ENCODE results near the gene ATXN7L2. TPM values are rescaled to one million over a fixed set of nuclear protein-coding genes. Genes with fewer than 3 reads are reported as not detected.

The ATXN7L2 gene
- total RNA-seq, 4 donors from 2014 or later = 2.4 to 3.1 (median 2.8) TPM

DNA sequence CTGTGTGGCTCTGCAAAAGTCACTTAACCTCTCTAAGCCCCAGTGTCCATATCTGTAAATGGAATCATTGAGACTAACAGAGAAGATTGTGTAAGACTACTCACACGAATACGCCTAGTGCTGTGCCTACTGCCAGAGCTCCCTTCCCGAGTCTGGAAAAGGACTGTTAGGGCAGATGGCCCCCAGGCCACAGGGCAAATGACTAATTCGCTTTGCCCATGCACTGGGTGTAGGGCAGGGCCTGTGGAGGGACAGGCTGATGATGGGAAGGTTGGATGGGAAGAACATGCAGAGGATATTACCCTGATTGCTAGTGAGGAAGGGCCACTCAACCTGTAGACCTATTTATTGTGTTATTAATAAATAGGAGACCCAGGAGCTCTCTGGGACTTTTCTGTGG, 51.8 kb downstream of the ATXN7L2 start:
- TF ChIP-seq, protein P1, sequence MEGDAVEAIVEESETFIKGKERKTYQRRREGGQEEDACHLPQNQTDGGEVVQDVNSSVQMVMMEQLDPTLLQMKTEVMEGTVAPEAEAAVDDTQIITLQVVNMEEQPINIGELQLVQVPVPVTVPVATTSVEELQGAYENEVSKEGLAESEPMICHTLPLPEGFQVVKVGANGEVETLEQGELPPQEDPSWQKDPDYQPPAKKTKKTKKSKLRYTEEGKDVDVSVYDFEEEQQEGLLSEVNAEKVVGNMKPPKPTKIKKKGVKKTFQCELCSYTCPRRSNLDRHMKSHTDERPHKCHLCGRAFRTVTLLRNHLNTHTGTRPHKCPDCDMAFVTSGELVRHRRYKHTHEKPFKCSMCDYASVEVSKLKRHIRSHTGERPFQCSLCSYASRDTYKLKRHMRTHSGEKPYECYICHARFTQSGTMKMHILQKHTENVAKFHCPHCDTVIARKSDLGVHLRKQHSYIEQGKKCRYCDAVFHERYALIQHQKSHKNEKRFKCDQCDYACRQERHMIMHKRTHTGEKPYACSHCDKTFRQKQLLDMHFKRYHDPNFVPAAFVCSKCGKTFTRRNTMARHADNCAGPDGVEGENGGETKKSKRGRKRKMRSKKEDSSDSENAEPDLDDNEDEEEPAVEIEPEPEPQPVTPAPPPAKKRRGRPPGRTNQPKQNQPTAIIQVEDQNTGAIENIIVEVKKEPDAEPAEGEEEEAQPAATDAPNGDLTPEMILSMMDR (IDR thresholded peaks at IDR 0.05; ENCODE audit: low read depth) = no peak

DNA sequence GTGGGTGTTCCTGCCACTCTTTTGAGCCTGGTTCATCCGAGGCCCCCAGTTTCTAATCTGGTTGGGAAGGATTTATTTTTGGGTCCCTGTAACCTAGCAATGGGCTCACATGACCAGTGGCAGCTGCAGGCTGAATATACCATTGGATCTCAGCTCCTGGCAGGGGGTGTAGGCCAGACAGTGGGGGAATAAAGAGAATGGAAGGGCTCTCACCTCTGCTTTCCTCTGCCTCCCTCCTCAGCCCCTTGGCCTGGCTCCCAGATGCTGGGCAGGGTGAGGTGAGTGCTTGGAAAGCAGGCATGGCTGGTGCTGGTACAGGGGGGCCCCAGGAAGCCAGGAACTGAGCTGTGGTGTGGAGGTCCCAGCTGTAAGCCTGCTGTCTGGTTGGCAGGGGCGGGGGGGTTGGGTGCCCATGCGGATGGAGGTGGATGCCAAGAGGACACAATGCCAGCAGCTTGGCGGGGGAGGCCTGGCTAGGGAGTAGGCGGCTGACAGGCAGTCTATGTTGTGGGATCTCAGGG, 52.3 kb downstream of the ATXN7L2 start:
- TF ChIP-seq, protein P1 (IDR thresholded peaks at IDR 0.05; ENCODE audit: low read depth) = no peak

DNA sequence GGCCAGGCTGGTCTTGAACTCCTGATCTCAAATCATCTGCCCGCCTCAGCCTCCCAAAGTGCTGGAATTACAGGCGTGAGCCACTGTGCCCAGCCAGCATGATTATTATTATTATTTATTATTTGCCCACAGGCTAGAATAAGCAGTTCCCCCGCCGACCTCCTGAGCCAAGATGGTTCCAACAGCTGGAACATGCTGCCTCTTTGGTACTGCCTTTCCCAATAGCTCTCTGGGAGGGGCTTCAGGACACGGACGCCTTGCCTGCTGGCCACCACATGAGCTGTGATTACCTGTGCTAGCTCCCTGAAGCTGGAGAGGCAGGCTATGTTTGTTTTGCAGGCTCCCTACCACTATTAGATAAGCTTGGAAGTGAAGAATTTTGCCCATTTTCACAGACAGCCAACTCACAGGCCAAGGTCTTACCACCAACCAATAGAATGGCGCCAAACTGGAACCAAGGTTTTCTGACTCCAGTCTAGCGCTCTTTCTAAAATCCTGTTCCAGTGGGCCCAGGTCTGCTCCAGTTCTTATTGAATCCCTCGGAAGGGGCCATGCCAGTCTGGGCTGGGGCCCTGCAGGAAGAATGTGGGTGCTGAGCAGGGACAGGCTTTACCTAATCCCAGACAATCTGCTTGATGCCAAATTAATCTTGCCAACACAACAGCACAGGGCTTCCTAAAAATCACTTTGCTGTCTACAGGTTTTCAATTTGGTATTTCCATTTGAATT, 53.9 kb downstream of the ATXN7L2 start:
- TF ChIP-seq, protein P1 (IDR thresholded peaks at IDR 0.05; ENCODE audit: low read depth) = no peak

DNA sequence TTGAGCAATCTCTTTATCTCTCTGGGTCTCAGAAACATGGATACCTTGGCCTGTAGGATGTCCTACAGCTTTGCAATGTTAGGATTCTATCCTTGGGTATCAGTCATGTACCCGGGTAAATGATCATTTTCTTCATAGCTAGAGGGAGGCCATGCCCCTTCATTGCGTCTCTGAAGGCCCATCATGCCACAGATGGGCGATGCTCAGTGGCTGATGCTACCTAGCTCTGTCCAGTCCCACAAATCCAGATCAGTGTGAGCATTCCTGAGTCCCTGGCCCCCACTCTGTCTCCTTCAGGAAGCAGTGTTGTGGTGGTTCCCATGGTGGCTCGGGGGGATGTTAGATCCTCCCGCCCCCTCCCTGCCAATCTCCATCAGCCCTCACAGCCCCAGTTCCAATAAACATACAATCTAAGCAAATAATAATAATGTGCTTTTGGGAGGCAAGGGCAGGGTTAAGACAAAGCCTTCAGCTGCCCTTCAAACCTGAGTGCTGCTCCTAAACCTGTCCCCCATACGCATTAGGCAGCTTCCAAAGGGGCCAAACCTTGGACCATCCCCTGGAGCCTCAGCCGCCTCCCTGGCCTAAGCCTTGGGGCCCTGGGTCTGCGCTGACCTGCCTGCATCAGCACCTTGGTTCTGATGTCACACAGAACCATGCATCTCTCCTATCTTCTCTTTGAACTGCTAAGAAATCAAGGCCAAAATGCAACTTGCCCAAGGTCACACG, 55.3 kb downstream of the ATXN7L2 start:
- TF ChIP-seq, protein P1 (IDR thresholded peaks at IDR 0.05; ENCODE audit: low read depth) = no peak

DNA sequence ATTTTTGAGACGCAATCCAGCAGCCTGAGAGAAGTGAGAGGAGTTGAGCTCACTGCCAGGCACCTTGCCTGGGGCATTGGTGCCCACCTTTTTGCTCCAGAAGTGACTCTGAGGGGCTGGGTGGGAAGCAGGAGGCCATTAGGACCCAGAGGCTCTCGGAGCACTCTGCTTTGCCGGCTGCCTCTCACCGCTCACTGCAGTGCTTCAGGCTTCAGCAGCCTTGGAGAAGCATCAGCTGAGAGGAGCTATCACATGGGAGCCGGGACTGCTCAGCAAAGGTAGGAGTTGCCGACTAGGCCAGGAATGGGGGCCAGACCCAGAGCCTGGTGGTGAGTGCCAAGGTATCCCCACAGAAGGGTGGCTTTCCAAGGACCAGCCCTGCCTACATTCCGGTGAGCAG, 56.0 kb downstream of the ATXN7L2 start, which contains the start of gene GPR61:
Gene GPR61 (plus strand): TSS at position 197 of the 400 bp plus-strand sequence. CDS start 3,151 bp downstream, outside the sequence.
- TF ChIP-seq, protein P1 (IDR thresholded peaks at IDR 0.05; ENCODE audit: low read depth) = no peak

DNA sequence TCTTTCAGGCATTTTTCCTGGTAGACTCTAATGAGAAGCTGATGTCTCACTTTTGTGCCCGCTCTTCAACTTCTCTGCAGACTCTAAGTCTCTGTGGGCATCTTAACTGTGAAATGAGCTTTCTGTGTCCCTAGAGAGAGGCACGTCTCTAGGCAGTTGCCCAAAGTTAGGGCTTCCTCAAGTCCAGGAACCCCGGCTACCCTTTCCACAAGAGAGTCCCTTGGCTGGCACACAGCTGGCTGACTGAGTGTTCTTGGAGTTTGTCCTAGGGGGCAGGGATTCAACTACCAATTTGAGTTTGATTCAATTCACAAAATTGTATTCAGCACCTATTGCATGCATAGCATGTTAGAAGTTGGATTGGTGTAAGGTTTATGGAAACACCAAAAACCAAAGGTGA, 57.4 kb downstream of the ATXN7L2 start:
- TF ChIP-seq, protein P1 (IDR thresholded peaks at IDR 0.05; ENCODE audit: low read depth) = no peak

Other genes starting within 250 kb of the ATXN7L2 start
- gene CELSR2, start 234.4 kb upstream of the ATXN7L2 start, total RNA-seq = 1 to 10 TPM in 2 of 4 donors, under 1 TPM in 2; 0.65 to 1.5 (median 1.2) TPM
- gene PSRC1, start 200.8 kb upstream of the ATXN7L2 start, total RNA-seq = 1 to 10 TPM; 2.6 to 7.6 (median 5.9) TPM
- gene MYBPHL, start 176.9 kb upstream of the ATXN7L2 start, total RNA-seq = not detected
- 100 to 1,000 TPM; 126 to 140 (median 130) TPM for gene SORT1, start 86.0 kb upstream of the ATXN7L2 start, total RNA-seq
- 10 to 100 TPM; 15.1 to 46.0 (median 30.3) TPM for gene PSMA5, start 57.5 kb upstream of the ATXN7L2 start, total RNA-seq
- gene SYPL2, start 17.4 kb upstream of the ATXN7L2 start, total RNA-seq = 1 to 10 TPM in 1 of 4 donors, under 1 TPM in 3; 0.22 to 1.3 (median 0.83) TPM
- 1 to 10 TPM; 4.0 to 6.6 (median 5.5) TPM for gene CYB561D1, start 10.2 kb downstream of the ATXN7L2 start, total RNA-seq
- 1 to 10 TPM; 2.6 to 5.4 (median 3.4) TPM for gene AMIGO1, start 25.8 kb downstream of the ATXN7L2 start, total RNA-seq
- gene GPR61, start 56.0 kb downstream of the ATXN7L2 start, total RNA-seq = not detected
- 1 to 10 TPM; 5.7 to 9.1 (median 7.9) TPM for gene GNAI3, start 64.7 kb downstream of the ATXN7L2 start, total RNA-seq
- gene GNAT2, start 135.7 kb downstream of the ATXN7L2 start, total RNA-seq = not detected
- 10 to 100 TPM; 20.2 to 27.9 (median 25.3) TPM for gene AMPD2, start 135.9 kb downstream of the ATXN7L2 start, total RNA-seq
- 10 to 100 TPM; 16.7 to 35.0 (median 20.9) TPM for gene GSTM4, start 172.2 kb downstream of the ATXN7L2 start, total RNA-seq
- gene GSTM2, start 184.2 kb downstream of the ATXN7L2 start, total RNA-seq = 10 to 100 TPM; 38.0 to 87.8 (median 58.4) TPM
- 10 to 100 TPM in 1 of 4 donors, not detected in 3; 42.7 TPM for gene GSTM1, start 203.9 kb downstream of the ATXN7L2 start, total RNA-seq
- 1 to 10 TPM; 2.8 to 5.7 (median 3.5) TPM for gene GSTM5, start 228.3 kb downstream of the ATXN7L2 start, total RNA-seq

Data from subcutaneous adipose tissue (tissue), 4 donors.